Limb (tissue), 2 donors: ENCODE data around the gene GIMAP8.
"Not testable (repeated sequence)": the region's sequence is repeated elsewhere in the genome, so short reads cannot be mapped to it uniquely, and the experiment has no call there.

ENCODE experiments used
- DNase-seq, 2 donors: peaks; one replicate each; pipeline ENCODE4 v3.0.0-alpha.2; 2016; ENCODE audit errors: extremely low spot score in 2 of 2

Gene GIMAP8

GRCh38 chr7:150435390-150436073 lies 14.9 kb upstream of the GIMAP8 start:
- DNase-seq: no peak

GRCh38 chr7:150439967-150440366 lies 10.5 kb upstream of the GIMAP8 start:
- no peak for DNase-seq

GRCh38 chr7:150441524-150441923 lies 8.9 kb upstream of the GIMAP8 start:
- DNase-seq: no peak

DNA sequence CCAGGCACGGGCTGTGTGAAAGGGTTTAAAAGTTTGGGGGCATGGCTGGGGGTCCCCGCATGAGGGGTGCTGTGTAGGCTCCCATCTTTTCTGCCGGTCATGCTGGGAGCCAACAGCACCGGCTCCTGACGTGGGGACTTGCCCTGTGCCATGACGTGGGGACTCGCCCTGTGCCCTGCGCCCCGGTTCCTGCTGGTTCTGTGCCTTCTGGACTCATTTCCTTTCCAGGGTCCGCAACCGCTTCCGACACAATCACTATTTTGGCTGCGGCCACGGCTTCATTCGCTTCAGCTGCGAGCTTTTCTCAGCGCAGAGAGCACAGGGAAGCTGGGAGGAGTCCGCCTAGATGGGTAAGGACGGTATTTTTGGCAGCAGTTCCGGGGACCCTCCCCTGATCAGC lies 7.6 kb upstream of the GIMAP8 start:
- no peak for DNase-seq

- DNase-seq: no peak
Measured at GRCh38 chr7:150443793-150444540, 6.5 kb upstream of the GIMAP8 start.

DNA sequence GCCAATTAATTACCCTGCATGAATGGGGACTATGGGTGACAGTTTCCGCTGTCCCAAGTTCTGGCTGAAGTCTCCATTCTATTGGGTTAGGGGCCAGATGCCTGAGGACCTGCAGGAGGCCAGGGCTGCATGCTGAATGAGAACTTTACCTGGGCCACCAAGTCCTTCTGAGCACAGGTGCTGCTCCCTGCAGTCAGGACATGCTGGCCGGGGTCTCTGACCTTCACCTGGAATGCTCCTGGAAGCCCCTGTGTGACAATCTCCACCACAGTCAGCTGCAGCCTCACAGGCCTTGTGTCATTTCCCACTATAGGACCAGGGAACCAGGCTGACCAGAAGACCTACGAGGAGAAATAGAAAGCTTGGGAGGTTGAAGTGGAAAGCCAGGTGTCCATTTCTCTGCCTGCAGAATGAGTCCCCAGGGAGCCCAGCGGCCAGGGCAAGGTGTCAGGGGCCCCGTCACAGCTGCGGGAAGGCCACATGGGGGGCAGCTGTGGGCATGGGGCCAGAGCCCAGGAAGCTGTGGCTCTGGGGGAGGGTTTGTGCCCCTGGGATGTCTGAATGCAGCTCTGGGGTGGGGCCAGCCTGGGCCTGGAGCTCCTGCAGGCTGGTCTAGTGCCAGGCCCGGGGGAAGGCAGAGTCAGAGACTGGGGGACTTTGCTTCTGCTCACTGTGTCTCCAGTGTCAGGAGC lies 5.6 kb upstream of the GIMAP8 start:
- DNase-seq: no peak

GRCh38 chr7:150446288-150446938 lies 4.0 kb upstream of the GIMAP8 start:
- DNase-seq: no peak

GRCh38 chr7:150447966-150448788 lies 2.3 kb upstream of the GIMAP8 start:
- no peak for DNase-seq

DNA sequence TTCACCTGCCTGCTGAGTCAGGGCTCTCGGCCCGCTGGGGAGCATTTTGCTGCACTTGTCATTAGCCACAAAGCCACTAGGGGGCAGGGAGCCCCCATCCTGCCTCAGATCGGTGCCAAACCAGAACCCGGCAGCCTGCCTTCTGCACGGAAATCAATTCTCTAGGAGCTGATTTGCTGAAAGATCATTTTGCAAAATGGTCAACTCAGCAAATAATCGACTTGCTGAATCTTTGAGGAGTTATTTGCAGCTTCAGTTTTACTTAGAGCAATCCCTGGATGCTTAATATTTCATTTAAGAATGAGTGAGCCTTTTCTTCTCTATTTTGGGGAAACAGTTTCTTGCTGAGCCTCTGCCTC lies 1.7 kb upstream of the GIMAP8 start:
- peak; percentile 68 to 82 for DNase-seq

DNA sequence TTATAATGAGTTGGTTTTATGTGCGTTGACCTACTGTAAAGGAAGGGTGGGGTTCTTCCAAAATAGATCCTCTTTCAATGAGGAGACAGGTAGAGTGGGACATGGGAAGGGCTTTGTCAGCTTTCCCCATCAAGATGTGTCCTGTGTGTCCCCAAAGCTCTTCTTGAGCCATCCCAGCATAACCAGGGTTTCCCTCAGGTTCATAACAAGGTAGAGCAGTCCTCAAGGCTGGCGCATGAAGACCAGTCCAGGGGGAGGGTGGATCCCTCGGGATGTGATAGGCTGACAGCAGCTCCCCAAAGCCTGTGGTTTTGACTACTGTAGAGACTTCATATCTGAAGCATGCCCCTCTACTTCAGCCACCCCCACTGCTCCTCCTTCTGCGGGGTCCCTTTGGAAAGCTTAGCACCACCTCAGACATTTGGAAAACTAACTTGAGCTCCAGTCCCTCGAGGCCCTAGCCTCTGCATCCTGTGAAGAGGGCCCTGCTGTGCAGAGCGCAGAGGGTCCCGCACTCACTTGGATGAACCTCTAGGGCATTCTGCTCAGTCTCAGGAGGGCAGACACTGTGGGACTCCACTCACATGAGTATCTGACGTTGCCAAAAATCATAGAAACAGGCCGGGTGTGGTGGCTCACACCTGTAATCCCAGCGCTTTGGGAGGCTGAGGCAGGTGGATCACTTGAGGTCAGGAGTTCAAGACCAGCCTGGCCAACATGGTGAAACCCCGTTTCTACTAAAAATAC lies 1.1 kb upstream of the GIMAP8 start:
- DNase-seq: no peak

DNA sequence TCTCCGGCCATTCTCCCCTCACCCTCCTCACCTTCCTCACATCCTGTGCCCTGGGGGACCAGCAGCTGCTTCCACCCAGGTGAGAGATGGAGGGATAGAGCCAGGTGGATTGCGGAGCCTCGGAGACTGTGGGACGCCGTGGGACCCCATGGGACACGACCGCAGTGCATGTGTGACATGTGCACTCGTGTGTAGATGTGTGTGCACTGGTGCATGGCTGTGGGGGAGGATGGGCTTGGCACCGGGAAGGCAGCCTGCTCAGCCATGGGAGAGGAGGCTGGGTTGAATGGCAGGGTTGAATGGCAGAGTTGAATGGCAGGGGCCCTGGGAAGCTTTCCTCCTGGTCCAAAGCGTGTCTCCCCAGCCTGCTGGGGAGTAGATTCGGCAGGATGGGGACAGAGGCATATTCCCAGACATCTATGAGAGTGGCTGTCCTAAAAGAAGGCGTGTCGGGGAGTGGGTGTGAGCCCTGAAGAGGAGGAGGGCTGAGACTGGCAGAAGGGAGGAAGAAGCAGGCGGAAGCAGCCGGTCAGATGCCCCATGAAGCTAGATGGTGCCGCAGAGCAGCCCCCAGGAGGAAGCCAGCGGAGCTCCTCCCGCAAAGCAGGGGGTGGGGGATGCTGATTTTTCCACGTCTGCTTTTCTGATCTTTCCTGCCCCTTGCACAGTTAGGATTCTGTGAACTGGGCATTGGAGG lies 815 bp downstream of the GIMAP8 start:
- no peak for DNase-seq

- no peak for DNase-seq
Measured at GRCh38 chr7:150451833-150452461, 1.5 kb downstream of the GIMAP8 start.

GRCh38 chr7:150453181-150453580 lies 2.8 kb downstream of the GIMAP8 start:
- no peak for DNase-seq

DNA sequence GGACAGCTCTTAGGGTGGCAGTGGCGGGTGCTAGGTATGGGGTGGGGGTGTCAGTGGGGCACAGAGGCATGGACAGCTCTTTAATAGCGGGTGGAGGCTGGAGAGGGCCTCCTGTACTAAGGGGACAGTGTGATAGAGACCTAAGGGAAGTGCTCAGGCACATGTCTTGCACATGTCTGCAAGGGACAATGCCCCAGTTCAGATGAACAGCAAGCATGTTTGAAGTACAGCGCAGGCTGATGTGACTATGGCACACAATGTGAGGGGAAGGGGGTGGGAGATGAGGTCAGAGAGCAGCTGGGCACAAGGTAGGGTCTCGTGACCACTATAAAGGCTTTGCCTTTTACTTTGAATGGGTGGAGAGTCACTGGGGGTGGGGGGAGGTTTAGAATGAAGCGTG lies 3.5 kb downstream of the GIMAP8 start:
- DNase-seq: no peak

GRCh38 chr7:150457064-150457463 lies 6.6 kb downstream of the GIMAP8 start:
- DNase-seq: not testable (repeated sequence)

DNA sequence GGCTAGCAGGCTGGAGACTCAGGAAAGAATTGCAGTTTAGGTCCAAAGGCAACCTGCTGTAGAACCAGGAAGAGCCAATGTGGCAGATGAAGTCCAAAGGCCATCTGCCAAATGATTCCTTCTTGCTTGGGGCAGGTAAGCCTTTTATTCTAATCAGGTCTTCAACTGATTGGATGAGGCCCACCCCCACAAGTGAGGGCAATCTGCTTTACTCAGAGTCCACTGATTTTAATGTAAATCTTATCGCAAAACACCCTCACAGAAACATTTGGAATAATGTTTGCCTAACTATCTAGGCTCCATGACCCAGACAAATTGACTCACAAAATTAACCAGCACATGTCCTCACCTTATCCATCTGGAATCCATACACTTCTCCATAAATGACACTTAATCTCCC lies 7.8 kb downstream of the GIMAP8 start:
- DNase-seq: no peak

- DNase-seq: no peak
Measured at GRCh38 chr7:150458756-150459155, 8.3 kb downstream of the GIMAP8 start.

DNA sequence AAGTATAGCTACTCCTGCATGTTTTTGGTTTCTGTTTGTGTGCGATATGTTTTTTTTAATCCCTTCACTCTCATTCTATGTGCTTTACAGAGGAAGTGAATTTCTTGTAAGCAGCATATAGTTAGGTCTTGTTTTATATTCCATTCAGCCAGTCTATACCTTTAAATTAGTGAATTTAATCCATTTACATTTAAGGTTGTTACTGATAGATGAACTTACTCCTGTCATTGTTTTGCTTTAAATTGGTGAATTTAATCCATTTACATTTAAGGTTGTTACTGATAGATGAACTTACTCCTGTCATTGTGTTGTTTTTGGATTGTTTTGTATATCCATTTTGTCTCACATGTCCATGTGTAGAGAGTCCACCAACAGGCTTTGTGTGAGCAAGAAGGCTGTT lies 11.1 kb downstream of the GIMAP8 start:
- no peak for DNase-seq

DNA sequence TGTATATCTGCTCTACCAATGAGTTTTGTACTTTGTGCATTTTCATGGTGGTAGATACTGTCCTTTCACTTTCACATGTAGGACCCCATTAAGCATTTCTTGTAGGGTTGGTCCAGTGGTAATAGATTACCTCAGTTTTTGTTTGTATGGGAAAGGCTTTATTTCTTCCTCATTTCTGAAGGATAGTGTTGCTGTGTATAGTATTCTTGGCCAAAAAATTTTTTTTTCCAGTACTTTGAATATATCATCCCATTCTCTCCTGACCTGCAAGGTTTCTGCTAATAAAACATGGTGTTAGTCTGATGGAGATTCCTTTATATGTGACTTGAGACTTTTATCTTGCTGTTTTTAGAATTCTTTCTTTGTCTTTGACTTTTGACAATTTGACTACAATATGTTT lies 12.0 kb downstream of the GIMAP8 start:
- DNase-seq: no peak
